ENCODE data around the gene DKK3.
A peak's percentile ranks its signal among the peaks of the same experiment; 100 is the strongest.

DKK3 gene

DNA sequence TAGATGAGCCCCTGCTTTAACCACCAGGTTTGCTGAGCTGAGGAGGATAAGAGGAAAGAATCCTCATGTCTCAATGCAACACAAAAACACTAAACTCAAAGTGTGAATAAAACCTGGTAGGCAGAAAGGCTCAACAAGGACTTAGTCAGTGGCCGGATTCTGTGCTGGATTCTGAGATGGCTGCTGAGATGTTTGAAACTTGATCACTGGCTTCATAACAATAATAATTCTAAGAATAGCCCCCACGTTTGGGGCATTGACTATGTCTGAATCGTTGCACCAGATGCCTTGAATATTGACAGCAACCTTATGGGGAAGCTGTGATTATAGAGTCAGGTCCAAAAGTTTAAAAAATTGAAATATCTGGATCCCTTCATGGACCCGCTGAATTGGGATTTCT lies 4.6 kb downstream of the DKK3 start:
- DNase-seq (ENCODE audit: low read depth) = no peak

DNA sequence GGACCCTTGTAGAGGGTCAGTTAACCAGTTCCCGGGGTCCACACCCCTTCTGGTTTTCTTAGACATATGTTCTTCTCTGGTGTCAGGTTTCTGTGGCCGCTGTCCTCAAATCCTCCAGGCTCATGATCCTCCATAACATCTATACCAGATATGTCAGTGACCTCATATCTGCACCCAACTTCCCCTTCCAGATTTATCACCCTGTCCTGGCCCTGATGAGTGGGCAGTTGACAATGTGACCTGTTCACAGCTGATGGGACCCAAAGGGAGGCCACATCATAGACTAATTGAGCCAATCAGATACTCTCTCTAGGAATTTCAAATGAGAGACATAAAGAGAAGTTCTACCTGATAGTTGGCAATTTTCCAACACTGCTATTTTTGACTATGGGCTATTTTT lies 5.1 kb downstream of the DKK3 start:
- DNase-seq (ENCODE audit: low read depth) = no peak

DNA sequence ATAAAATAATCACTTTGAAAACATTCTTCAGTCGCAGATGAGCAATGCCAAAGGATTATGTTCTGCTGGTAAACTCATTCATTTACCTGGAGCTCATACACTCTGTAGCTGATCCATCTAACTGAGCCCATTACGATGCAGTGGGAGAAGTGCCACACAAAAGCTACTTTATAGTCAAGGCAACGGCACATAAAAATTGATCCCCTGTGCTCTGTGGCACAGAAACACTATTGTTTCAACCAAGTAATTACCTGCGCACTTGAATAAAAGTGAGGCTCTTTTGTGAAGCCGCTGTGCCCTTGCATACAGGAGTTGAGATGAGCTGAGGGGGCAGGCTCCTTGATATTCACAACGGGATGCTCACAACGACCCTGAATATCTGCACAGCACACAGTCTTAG lies 7.2 kb downstream of the DKK3 start:
- no peak for DNase-seq (ENCODE audit: low read depth)

DNA sequence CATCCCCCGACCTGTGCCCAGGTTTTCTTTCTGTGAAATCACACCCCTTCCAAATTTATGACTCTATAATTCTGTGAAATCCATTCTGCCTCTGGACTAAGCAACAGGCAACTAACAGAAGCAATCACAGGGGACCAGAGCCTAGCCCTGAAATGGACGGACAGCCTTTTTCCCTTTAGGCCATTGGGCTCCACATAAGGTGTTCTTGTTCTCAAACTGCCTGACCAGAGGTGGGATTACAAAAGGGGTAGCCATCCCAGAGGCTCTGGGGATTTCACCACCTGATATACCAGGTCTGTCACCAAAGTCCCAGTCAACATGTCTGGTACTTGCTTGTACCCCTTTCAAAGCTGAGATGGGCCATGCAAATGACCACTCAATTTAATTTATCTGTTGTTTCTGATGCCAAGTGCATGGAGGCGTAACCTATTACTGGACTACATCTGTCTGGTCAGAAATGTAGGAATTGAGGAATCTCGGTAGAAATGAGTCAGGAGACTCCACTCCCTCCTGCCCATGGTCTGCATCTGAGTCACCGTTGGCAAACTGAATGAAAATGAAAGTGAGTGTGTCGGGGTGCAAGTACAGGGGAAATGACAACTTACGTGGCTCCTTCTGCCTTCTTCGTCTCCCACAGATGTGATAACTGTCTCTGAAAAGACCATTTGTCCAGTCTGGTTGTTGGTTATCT lies 10.2 kb downstream of the DKK3 start:
- DNase-seq (ENCODE audit: low read depth) = peak; percentile 88

DNA sequence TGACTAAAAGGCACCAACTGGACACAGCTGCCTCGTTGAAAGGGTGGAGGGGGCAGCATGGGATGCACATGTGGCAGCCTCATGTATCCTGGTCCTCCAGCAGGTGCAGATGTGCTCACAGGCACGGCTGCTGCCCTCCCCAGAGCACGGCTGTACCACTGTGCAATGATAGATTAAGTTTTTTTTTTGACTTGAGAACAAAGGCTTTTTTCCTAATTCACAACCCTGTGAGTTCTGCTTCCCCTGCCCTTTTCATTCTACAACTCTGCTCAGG lies 11.4 kb downstream of the DKK3 start:
- DNase-seq (ENCODE audit: low read depth) = no peak

DNA sequence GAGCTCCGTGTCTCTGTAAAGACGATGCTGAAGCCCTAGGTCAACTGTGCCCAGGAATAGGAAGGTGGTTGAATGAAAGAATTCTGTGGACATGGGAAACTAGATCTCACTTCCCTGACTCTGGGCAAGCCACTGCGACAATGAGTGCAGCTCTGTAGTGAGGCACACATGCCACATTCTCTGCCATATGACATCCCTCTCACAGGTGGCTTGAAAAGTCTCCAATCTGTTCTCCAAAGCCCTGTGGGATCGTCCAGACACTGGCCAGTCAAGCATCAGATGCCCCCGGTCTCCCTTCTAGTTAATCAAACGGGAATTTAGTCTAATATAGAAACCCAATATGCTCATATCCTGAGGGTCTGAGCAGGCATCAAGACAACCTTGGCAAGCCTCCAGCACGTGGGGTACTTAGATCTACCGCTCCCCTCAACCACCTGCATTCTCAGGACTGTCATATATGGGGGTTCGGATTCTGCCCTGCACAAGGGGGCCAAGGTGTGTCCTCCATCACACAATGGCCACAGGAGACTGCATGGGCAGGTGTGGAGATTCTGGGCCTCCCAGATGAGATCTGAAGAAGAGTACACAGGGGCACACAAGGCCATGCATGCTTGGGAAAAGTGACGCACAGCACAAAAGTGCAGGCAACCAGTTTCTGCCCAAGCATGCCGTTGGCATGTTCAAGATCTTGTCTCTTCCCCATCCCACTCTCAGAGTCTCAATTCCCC lies 11.9 kb downstream of the DKK3 start:
- DNase-seq (ENCODE audit: low read depth) = no peak

DNA sequence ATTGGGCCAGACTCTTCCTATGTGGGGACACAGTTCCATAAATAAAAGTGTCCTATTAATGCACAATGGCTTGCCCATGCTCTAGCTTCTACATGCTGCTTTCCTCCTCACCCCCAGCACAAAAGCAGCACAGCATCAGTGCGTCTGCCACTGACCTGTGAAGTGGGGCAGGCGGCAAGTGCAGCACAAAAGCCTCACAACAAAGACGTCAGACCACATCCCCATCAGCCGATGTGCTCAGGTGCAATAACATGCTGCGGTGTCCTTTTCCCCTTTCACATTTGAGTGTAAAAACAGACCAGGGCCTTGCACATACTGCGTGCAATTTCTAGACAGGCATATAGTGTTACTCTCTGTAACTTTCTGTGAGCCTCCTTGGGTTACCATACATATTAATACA lies 12.8 kb downstream of the DKK3 start:
- no peak for DNase-seq (ENCODE audit: low read depth)

DNA sequence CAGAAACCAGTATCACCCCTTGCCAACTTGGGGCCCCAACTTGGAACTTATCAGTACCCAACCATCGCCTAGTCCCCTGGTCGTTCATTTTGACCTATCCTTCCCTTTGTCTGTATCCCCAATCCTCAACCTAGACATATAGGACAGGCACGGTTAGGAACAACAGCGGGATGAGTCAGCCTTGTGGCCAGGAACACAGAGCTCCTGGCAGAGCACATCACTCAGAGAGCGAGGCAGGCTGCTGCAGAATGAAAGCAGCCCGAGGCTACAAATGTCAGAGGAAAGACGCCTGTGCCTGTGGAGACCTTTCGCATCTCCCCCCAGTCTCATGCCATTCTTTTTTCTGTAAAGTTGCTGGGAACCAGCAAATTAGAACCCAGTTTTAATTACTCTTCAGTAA lies 14.6 kb downstream of the DKK3 start:
- DNase-seq (ENCODE audit: low read depth) = no peak

DNA sequence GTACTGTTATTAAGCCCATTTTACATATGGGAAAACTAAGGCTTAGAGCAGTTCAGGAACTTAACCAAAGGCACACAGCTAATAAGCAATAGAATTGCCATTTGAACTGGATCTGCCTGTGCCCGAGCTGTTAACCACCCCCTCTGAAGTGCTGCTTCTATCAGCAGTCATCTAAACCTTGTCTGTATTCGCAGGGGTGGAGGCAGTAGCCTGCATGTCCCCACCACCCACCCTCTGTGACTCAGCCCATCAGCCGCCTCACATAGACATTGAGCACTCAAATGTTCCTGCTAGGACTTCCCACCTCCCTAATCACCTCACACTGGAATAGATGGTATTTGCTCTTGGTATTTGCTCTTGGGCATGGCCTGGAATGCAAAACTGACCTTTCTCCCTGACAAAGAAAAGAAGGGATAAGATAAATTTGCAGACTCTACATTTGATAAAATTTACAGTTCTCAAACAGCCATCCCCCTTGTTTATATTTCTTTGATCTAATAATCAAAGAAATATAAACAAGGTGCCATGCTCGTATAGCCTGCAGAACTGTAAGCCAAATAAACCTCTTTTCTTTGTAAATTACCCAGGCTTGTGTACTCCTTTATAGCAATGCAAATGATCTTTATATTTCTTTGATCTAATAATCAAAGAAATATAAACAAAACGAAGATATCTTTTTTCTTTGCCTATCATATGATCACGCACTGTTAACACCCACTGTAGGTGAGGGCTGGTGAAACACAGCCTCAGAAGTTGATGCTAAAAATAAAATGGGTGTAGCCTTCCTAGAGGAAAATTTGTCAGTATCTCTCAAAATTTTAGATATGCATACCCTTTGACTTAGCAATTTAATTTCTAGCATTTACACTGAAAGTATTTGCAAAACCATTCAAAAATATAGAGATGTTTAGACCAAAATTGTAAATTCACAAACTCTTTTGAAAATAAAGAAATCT lies 15.9 kb downstream of the DKK3 start:
- no peak for DNase-seq (ENCODE audit: low read depth)

DNA sequence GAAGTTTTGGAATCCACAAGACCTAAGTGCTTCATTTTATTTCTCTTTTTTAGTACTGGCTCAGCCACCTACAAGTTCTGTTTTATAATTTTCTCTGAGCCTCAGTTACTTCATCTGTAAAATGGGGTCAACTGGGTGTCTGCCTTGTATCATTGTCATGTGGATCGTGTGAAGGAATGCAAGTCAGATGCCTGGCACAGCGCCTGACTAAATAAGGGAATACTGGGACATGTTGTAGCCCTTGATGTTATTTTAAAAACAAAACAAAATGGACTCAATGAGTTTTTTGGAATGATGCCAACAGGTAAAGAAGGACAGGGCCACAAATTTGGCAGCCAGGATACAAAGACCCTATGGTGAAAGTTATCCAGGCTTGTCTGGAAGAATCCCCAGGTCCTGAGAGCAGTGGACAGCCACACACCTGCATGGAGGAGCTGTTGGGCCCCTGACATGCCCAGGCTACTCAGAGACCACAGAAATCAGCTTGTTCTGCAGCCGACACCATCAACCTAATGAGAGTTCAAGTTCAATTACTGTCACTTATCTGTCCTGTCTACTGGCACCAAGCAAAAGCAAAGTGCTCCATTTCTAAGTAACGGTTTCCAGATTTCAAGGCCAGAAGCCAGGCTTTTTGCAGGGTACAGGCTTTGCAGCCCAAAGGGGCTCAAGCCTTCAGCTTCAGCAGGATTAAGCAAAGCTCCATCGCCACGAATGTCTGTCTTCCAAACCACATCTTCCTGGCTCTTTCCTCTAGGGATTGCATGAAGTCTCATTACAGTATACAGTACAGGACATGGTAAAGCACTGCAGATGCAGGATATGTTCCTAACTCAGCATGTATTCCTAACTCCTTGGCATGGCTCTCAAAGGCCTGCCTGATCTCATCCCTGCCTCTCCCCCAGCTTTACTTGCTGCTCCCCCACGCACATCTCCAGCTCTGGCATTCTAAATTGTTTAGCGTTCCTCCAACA lies 18.4 kb downstream of the DKK3 start:
- no peak for DNase-seq (ENCODE audit: low read depth)

DNA sequence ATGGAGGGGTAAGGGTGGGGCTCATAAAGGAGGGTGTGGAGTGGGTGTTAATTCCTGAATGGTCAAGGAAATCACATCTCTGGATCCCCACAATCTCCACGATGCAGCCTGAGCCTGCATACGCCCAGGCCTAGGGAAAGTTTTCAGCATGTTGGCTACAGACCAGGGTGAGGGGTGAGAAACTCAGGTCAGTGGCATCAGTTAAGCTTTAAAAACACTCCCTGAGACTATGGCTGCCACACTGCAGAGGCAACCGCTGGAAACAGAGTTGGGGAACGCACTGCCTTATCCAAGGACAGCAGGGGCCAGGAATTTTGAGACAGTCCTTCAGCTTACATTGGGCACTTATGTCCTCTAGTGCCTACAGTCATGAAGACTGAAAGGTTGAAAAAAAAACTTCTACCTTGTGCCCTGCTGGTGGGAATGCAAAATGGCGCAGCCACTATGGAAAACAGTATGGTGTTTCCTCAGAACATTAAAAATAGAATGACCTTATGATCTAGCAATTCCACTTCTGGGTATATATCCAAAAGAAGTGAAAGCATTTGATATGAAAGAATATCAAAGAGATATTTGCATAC lies 19.7 kb downstream of the DKK3 start:
- no peak for DNase-seq (ENCODE audit: low read depth)

DNA sequence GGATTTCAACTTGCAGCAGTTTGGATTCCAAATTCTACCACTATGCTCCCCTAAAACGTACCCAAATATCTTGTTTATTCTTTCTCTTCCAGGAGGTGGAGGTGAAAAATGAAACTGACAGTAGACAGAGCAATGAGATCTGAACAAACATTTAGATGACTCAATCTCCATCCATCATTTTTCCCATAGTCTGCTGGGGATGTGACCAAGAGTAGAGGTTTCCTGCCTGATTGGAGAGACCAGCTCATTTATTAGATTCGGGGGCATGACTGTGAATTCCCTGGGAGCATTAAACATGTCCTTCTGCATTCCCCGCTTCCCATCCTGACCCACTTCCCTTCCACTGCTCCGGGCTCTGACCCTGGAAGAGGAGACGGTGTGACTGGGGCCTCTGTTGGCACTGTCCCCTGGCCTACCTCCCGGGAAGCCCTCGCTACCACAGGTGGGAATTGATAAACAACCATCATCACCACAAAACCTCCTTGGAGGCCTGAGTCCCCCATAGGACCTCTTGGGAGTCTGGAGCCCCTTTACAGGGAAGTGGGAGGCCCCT lies 20.3 kb downstream of the DKK3 start:
- DNase-seq (ENCODE audit: low read depth) = no peak

DNA sequence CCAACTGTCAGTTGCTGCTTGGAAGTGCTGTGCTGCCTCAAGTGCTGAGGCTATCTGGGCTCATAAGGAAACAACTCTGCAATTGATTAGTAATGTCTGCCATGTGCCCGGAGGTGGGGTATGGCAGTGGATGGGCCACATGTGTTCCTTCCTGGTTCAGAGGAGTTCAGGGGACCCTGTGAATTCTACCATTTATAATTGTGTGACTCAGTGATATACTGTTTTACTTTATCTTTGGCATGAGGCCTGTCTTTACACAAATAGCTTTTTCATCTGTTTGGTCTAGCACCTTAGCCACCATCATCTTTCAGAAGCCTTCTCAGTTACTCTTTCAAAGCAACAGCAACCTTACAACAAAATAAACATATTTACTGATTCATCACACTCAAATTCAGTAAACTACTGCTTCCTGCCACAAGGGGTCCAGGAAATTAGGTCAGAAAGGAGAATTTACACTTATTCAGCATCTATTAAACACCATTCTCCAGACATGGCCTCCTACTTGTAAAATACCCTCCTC lies 20.9 kb downstream of the DKK3 start:
- DNase-seq (ENCODE audit: low read depth) = no peak

DNA sequence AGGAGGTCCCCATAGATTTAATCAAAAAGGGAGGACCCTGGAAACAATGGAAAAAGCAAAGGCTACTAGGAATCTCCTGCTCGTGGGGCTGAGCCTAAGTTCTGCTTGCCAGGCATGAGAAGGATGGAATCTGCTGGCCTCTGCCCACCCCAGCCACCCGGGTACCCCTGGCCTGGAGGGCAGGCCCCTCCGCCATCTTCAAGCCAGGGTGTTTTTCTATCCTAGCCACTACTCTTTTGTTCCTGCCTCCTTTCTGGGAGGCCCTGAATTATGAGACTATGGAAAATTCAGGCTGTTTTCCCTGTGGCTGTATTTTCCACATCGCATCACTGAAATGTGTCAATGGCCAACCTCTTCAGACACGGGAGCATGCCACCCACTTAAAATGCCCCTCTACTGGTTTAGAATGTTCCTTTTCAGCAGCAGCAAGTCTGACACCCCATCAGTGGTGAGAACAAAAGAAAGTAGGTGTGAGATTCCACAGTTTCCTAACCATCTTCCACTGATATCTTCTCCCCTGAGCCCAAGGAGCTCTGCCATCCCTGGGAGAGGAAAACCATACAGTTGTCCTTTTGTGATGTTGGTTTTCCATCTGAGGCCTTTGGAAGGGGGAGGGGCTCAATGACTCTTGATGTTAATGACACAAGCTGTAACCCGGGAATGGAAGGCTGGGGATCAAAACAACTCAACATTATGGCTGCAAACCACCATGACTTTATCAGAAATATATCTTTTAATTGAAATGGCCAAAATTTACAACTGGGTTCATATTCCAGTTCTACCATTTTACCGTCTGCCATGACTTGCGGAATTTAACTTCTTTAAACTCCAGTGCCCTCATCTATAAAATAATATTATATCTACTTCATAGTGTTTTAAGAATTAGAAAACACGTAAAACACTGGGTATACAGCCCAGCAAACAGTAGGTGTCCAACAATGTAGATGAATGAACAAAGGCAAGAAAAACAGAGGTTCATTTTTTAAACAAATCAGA lies 22.2 kb downstream of the DKK3 start:
- no peak for DNase-seq (ENCODE audit: low read depth)

DNA sequence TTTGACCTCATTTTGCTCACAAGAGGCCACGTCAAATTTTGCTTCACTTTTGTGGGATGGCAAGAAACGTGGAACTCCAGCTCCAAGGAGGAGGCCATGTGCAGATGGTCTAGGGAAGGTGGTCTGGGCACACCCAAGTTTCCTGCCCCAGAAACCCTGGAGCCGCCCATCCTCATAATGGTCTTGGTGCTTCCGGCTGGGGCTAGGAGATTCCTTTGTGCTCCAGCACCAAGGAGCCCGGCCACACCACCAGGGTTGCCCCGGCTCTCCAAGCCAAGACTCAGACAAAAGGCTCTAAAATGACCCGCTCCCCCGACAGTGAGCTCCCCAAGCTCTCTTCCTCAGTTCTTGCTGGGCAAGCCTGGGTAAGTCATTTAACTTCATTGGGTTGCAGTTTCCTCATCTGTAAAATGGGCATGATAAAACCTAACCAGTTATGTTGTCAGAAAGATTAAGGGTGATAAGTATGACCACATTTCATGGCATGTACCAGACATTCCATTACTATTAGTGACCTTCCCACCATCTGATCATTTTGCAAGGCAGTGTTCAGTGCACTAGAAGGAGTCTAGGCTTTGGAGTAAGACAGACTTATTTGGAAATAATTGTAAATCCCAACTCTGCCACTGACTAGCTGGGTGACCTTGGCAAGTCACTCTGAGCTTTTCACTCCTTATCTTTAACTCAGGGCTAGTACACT lies 23.3 kb downstream of the DKK3 start:
- no peak for DNase-seq (ENCODE audit: low read depth)

DNA sequence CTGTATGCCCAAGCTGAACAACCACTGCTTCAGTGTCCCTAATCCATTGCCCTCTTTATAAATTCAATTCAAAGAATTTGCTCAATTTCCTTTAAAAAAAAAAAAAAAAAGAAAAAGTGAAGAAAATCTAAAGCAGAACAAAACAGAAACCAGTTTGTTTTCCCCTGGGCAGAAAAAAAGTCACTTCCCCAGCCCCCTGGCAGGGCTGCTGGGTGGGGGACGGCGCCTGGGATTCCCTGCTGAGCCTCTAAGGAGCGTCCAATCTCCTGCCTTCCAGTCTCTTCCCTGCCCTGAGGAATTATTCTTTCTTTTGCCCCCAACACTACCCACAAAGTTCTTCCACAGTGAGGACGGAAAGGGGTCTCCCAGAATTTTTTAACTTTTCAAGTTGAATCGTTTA lies 23.9 kb downstream of the DKK3 start:
- DNase-seq (ENCODE audit: low read depth) = no peak

DNA sequence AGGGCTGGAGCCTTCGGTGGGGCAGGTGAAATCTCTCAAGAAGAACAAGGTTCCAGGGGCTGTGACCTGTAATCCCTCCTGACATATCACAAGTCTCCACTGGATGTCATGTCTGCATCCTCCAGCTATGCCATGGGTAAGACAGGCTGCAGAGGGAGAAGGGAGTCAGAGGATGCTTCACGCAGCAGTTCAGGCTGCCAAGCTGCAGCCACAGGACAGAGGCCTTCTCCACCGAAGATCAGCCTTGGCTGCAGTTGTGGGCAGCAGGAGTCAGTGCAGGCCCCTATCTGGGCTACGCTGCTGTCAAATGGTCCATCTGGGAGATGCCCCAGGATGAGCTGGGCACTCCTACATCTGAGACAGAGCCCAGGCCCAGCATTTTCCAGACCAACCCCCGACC lies 25.0 kb downstream of the DKK3 start:
- no peak for DNase-seq (ENCODE audit: low read depth)

DNA sequence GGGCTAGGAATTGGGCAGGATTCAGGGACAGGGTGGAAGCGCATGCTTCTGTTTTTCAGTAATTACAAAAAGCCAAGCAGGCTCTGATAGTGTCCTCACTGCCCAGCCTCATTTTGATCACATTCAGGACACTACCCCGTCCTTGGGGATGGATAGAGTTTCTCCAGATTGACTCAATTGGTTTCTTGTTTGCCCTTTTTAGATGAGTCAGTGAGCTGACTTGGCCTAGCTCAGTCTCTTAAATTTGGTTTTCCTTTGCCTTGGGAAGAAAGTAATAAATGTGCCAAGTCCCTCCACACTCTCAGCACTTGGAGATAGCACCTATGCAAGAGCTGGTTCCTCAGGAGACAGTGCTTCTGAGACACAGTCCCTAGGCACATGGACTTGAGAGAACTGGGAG lies 25.5 kb downstream of the DKK3 start:
- DNase-seq (ENCODE audit: low read depth) = no peak

DNA sequence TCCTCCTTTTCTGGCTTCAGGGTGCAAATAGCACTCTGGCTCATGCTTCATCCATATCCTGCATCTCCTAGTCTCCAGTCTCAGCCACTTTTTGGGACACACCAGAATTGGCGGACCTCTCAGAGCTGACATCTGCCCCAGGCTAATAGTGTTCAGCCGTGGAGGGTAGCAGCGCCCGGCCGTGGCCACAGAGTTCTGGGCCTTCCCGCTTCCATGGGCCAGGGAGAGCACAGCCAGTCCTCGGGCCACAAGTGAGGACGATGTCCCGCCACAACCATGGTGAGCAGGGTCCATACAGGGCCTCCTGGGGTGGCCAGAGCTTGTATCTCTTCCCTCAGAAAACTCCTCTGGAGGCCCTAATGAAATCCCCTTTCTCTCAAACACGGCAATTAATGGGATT lies 26.0 kb downstream of the DKK3 start:
- DNase-seq (ENCODE audit: low read depth) = no peak

All from HS-27A (cell line).